Body of pancreas (tissue), 4 donors: ENCODE data around the gene PBRM1. TPM values are rescaled to one million over a fixed set of nuclear protein-coding genes. Genes with fewer than 3 reads are reported as not detected.
"Not testable (repeated sequence)": the region's sequence is repeated elsewhere in the genome, so short reads cannot be mapped to it uniquely, and the experiment has no call there.

Experiments
- ATAC-seq: fragments of 150-250 bp; one replicate; pipeline ENCODE4 v1.9.1; 2016
- DNase-seq, 4 donors: peaks; one replicate each; pipeline ENCODE4 v3.0.0-alpha.2; 2019
- H3K27ac ChIP-seq, 4 donors: fragments of 200-600 bp; sonication (generic); 1 replicate in 3 of 4; 2 replicates in 1 of 4; pipeline versions ENCODE4 v1.5.1 to v1.6.1; 2016 to 2019; ENCODE audit warnings: mild to moderate bottlenecking in 1 of 4, mixed read lengths in 1 of 4, moderate library complexity in 1 of 4
- H3K27me3 ChIP-seq, 2 donors: fragments of 200-600 bp; sonication (generic); one replicate each; pipeline ENCODE4 v1.6.0; 2016; ENCODE audit warnings: mild to moderate bottlenecking in 1 of 2
- H3K36me3 ChIP-seq, 2 donors: fragments of 200-600 bp; sonication (generic); replicated peaks in 1 of 2; 2 replicates each; pipeline ENCODE4 v1.5.1; 2016; ENCODE audit warnings: low read depth in 2 of 2; ENCODE audit not compliant: insufficient read depth in 1 of 2
- H3K4me1 ChIP-seq: fragments of 200-600 bp; sonication (generic); one replicate; pipeline ENCODE4 v1.6.0; 2016
- H3K4me3 ChIP-seq, 2 donors: fragments of 200-600 bp; sonication (generic); 1 replicate in 1 of 2; 2 replicates in 1 of 2; pipeline ENCODE4 v1.5.1; 2016 to 2019
- H3K9me3 ChIP-seq, 3 donors: fragments of 200-600 bp; sonication (generic); 1 replicate in 2 of 3; 2 replicates in 1 of 3; pipeline ENCODE4 v1.5.1; 2016
- POLR2A ChIP-seq, 3 donors: fragments of 450-650 bp; IDR thresholded peaks; one replicate each; pipeline ENCODE4 v1.6.1; 2016; ENCODE audit warnings: antibody characterized with exemption in 3 of 3, mild to moderate bottlenecking in 2 of 3
- WGBS, 2 donors: methylation state at CpG; one replicate each; pipeline ENCODE4 v1.1.5; 2017; 5-methylcytosine and 5-hydroxymethylcytosine counted together
- intact Hi-C: fragments of 100-400 bp; cut with DNase I; formaldehyde crosslinking; loops from one replicate; pipeline ENCODE4 v1.15.1; 2023
- total RNA-seq, 2 donors: library from RNA; depleted of rRNA; stranded (reverse); fragments of >200 nt; gene quantifications; one replicate each; pipeline ENCODE4 v1.1.0, GENCODE V29; 2016
- TF ChIP-seq, protein P1 (sequence below), 7 experiments: fragments of 450-650 bp in 4 of 7; fragments of 200-600 bp in 3 of 7; sonication (generic) in 3 of 7; IDR thresholded peaks; one replicate each; pipeline ENCODE4 v1.5.1; 2016 to 2019; ENCODE audit warnings: antibody characterized with exemption in 7 of 7

The PBRM1 gene
- total RNA-seq, 2 donors from 2014 or later, result 62.3 to 72.8 TPM

GRCh38 chr3:52528586-52529375 lies 156.9 kb downstream of the PBRM1 start:
- peak in 1 of 4 donors; percentile 14 for DNase-seq
- intact Hi-C loops, result no loop called here
- WGBS, 2 donors, result 91 to 96% methylated on average over 14 to 18 of the region's 25 CpGs

DNA sequence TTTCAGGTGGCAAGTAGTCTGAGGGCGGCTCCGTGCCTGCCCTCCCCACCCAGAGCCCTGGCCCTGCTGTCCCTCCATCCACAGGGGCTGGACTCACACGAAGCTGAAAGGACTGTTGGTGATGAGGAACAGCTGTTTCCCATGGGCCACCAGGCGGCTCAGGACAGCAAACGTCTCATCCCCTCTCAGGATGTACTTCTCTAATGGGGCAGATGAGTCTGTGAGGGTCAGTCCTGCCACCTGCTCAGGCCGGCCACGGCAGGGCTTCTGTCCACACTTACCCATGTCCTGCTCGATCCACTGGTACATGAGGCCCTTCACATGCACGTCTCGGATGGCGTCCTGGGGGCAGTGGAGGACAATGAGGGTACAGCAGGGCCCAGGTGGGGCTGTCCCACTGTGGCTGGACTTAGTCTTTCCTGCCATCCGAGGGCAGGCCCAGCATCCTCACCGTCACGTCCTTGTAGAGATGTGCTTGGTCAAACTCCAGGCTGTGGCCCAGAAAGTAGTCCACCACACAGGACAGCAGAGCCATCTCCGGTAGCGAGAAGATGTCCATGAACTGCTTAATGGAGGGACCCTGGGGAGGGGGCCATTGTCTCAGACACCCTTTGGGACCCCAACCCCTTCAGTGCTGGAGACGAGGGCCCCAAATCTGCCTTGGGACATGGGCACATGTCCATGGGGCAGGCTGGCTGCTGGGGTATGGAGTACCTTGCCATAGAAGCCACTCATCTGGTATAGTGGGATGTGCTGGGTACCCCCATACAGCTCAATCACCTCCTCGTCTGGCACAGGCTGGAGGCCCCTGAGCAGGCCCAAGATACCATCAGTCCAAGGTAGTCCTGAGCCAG lies 157.8 kb downstream of the PBRM1 start:
- no peak overlapping the region for H3K4me3 ChIP-seq
- peaks cover 20% of the 10 kb centered on the region for H3K4me1 ChIP-seq
- no peak for TF ChIP-seq POLR2A (IDR thresholded peaks at IDR 0.05)
- TF ChIP-seq, protein P1, sequence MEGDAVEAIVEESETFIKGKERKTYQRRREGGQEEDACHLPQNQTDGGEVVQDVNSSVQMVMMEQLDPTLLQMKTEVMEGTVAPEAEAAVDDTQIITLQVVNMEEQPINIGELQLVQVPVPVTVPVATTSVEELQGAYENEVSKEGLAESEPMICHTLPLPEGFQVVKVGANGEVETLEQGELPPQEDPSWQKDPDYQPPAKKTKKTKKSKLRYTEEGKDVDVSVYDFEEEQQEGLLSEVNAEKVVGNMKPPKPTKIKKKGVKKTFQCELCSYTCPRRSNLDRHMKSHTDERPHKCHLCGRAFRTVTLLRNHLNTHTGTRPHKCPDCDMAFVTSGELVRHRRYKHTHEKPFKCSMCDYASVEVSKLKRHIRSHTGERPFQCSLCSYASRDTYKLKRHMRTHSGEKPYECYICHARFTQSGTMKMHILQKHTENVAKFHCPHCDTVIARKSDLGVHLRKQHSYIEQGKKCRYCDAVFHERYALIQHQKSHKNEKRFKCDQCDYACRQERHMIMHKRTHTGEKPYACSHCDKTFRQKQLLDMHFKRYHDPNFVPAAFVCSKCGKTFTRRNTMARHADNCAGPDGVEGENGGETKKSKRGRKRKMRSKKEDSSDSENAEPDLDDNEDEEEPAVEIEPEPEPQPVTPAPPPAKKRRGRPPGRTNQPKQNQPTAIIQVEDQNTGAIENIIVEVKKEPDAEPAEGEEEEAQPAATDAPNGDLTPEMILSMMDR (IDR thresholded peaks at IDR 0.05), result no peak
- 85 to 93% methylated on average over 11 to 18 of the region's 18 CpGs for WGBS, 2 donors
- no peaks in the 10 kb centered on the region for H3K36me3 ChIP-seq
- DNase-seq, result peak in 2 of 4 donors; percentile 4 to 9
- ATAC-seq, result no peak
- no peaks in the 10 kb centered on the region for H3K9me3 ChIP-seq
- H3K27me3 ChIP-seq, result no peaks in the 10 kb centered on the region
- H3K27ac ChIP-seq, result no peak overlapping the region
- intact Hi-C loops, result no loop called here

More at GRCh38 chr3:52528586-52529375, 156.9 kb downstream of the PBRM1 start:
- Histone ChIP-seq H3K4me1 (peaks cover 23% of the 10 kb centered on the region), H3K36me3 (no peaks in the 10 kb centered on the region), H3K27ac (no peak overlapping the region), H3K4me3 (no peak overlapping the region), H3K27me3 (no peaks in the 10 kb centered on the region), H3K9me3 (no peaks in the 10 kb centered on the region)
- no peak for ATAC-seq
- TF ChIP-seq, protein P1 (IDR thresholded peaks at IDR 0.05), result no peak
- no peak for TF ChIP-seq POLR2A (IDR thresholded peaks at IDR 0.05)

GRCh38 chr3:52527039-52527731 lies 158.5 kb downstream of the PBRM1 start:
- intact Hi-C loops, result no loop called here
- peak in 2 of 4 donors; percentile 5 to 14 for DNase-seq
- no peaks in the 10 kb centered on the region for H3K36me3 ChIP-seq
- WGBS, 2 donors, result 90 to 97% methylated on average over 10 to 14 of the region's 14 CpGs
- no peak overlapping the region for H3K27ac ChIP-seq
- H3K4me1 ChIP-seq, result peaks cover 14% of the 10 kb centered on the region
- H3K9me3 ChIP-seq, result no peaks in the 10 kb centered on the region
- no peak for ATAC-seq
- no peaks in the 10 kb centered on the region for H3K27me3 ChIP-seq
- H3K4me3 ChIP-seq, result no peak overlapping the region
- TF ChIP-seq, protein P1 (IDR thresholded peaks at IDR 0.05), result no peak
- TF ChIP-seq POLR2A (IDR thresholded peaks at IDR 0.05), result no peak

- H3K9me3 ChIP-seq, H3K4me3 ChIP-seq, H3K36me3 ChIP-seq, intact Hi-C loops, DNase-seq, ATAC-seq, H3K27me3 ChIP-seq: not testable (repeated sequence)
- 93 to 100% methylated on average over 5 of the region's 5 CpGs for WGBS, 2 donors
- Histone ChIP-seq H3K4me1 (peaks cover 14% of the 10 kb centered on the region), H3K27ac (peak overlapping the region in 2 of 4 donors; percentile 56 to 65)
Measured at GRCh38 chr3:52526671-52527038, 159.1 kb downstream of the PBRM1 start.
